ENCODE measurements around the gene UBE2G1.

Gene UBE2G1

GRCh38 chr17:4309897-4310296 lies 56.6 kb downstream of the UBE2G1 start:
- Histone ChIP-seq H3K9me3 (ENCODE audit: insufficient read depth, low read length) (no peaks in the 10 kb centered on the region), H3K27me3 (ENCODE audit: low read length) (no peaks in the 10 kb centered on the region), H3K36me3 (ENCODE audit: low read length) (0 out of 2 replicates have a peak, but pooled peaks cover 3% of the 10 kb centered on the region), H3K9me2 (replicated peaks; ENCODE audit: insufficient read depth, low read length) (no peaks in the 10 kb centered on the region), H3K4me3 (ENCODE audit: insufficient read depth, low read length, poor library complexity, severe bottlenecking) (no peak overlapping the region), H4K20me1 (ENCODE audit: low read depth, low read length) (peaks cover 27% of the 10 kb centered on the region), H3F3A (ENCODE audit: insufficient read depth) (peaks cover 16% of the 10 kb centered on the region; the same call in 1 of the 2 replicates), H3K9ac (ENCODE audit: low read length) (no peak overlapping the region), H3K79me2 (ENCODE audit: insufficient read depth, low read length) (peaks cover 96% of the 10 kb centered on the region), H2AFZ (ENCODE audit: low read depth, low read length, severe bottlenecking) (no peak overlapping the region), H3K27ac (ENCODE audit: low read depth, low read length) (no peak overlapping the region), H3K4me2 (ENCODE audit: low read depth, low read length, poor library complexity, severe bottlenecking) (no peak overlapping the region)
- TF ChIP-seq EZH2phosphoT487 (conservative IDR thresholded peaks at IDR 0.05; ENCODE audit: low read length) (no peak), CTCF (IDR thresholded peaks at IDR 0.05; ENCODE audit: insufficient read depth, low read length, poor library complexity, severe bottlenecking) (no peak)

- peaks cover 15% of the 10 kb centered on the region; the same call in 1 of the 2 replicates for H3F3A ChIP-seq (ENCODE audit: insufficient read depth)
- TF ChIP-seq EZH2phosphoT487 (conservative IDR thresholded peaks at IDR 0.05; ENCODE audit: low read length) (no peak), CTCF (IDR thresholded peaks at IDR 0.05; ENCODE audit: insufficient read depth, low read length, poor library complexity, severe bottlenecking) (no peak)
- H3K9me3 ChIP-seq (ENCODE audit: insufficient read depth, low read length), result no peaks in the 10 kb centered on the region
- no peak overlapping the region for H3K27ac ChIP-seq (ENCODE audit: low read depth, low read length)
- H3K4me3 ChIP-seq (ENCODE audit: insufficient read depth, low read length, poor library complexity, severe bottlenecking), result no peak overlapping the region
- no peak overlapping the region for H3K4me2 ChIP-seq (ENCODE audit: low read depth, low read length, poor library complexity, severe bottlenecking)
- peaks cover 21% of the 10 kb centered on the region; the same call in 1 of the 2 replicates for H3K36me3 ChIP-seq (ENCODE audit: low read length)
- H3K27me3 ChIP-seq (ENCODE audit: low read length), result no peaks in the 10 kb centered on the region
- peaks cover 21% of the 10 kb centered on the region for H4K20me1 ChIP-seq (ENCODE audit: low read depth, low read length)
- no peak overlapping the region for H3K9ac ChIP-seq (ENCODE audit: low read length)
- no peak overlapping the region for H2AFZ ChIP-seq (ENCODE audit: low read depth, low read length, severe bottlenecking)
- H3K79me2 ChIP-seq (ENCODE audit: insufficient read depth, low read length), result peaks cover 96% of the 10 kb centered on the region
- no peaks in the 10 kb centered on the region for H3K9me2 ChIP-seq (replicated peaks; ENCODE audit: insufficient read depth, low read length)
Observed at GRCh38 chr17:4307179-4307930, 59.1 kb downstream of the UBE2G1 start.

GRCh38 chr17:4305224-4305623 lies 61.3 kb downstream of the UBE2G1 start:
- Histone ChIP-seq H3K9ac (ENCODE audit: low read length) (no peak overlapping the region), H3K9me2 (replicated peaks; ENCODE audit: insufficient read depth, low read length) (no peaks in the 10 kb centered on the region), H3K9me3 (ENCODE audit: insufficient read depth, low read length) (no peaks in the 10 kb centered on the region), H4K20me1 (ENCODE audit: low read depth, low read length) (peaks cover 15% of the 10 kb centered on the region), H3K27me3 (ENCODE audit: low read length) (no peaks in the 10 kb centered on the region), H2AFZ (ENCODE audit: low read depth, low read length, severe bottlenecking) (no peak overlapping the region), H3K4me2 (ENCODE audit: low read depth, low read length, poor library complexity, severe bottlenecking) (no peak overlapping the region), H3K79me2 (ENCODE audit: insufficient read depth, low read length) (peaks cover 92% of the 10 kb centered on the region), H3F3A (ENCODE audit: insufficient read depth) (peaks cover 12% of the 10 kb centered on the region; the same call in 1 of the 2 replicates), H3K27ac (ENCODE audit: low read depth, low read length) (no peak overlapping the region), H3K36me3 (ENCODE audit: low read length) (peaks cover 27% of the 10 kb centered on the region; the same call in 1 of the 2 replicates), H3K4me3 (ENCODE audit: insufficient read depth, low read length, poor library complexity, severe bottlenecking) (no peak overlapping the region)
- no peak for TF ChIP-seq CTCF (IDR thresholded peaks at IDR 0.05; ENCODE audit: insufficient read depth, low read length, poor library complexity, severe bottlenecking)
- no peak for TF ChIP-seq EZH2phosphoT487 (conservative IDR thresholded peaks at IDR 0.05; ENCODE audit: low read length)

All from SU-DHL-6 (cell line).